Glutamatergic neuron (in vitro differentiated cells): ENCODE data around the gene CRTAP. TPM values are rescaled to one million over a fixed set of nuclear protein-coding genes. Genes with fewer than 3 reads are reported as not detected.

ENCODE experiments used
- DNase-seq: peaks from one replicate; pipeline ENCODE4 v3.0.0; 2022
- H3K27ac Mint-ChIP-seq: one replicate; pipeline ENCODE4 v1.8.0; 2020; ENCODE audit warnings: mild to moderate bottlenecking, mixed read lengths, inconsistent platforms; ENCODE audit not compliant: unreplicated experiment
- H3K27me3 Mint-ChIP-seq: one replicate; pipeline ENCODE4 v1.8.0; 2020; ENCODE audit warnings: mild to moderate bottlenecking, moderate library complexity, mixed read lengths, inconsistent platforms; ENCODE audit not compliant: unreplicated experiment
- H3K36me3 Mint-ChIP-seq: one replicate; pipeline ENCODE4 v1.8.0; 2020; ENCODE audit warnings: mild to moderate bottlenecking, mixed read lengths, inconsistent platforms; ENCODE audit not compliant: unreplicated experiment
- H3K4me1 Mint-ChIP-seq: one replicate; pipeline ENCODE4 v1.8.0; 2020; ENCODE audit warnings: mild to moderate bottlenecking, low read depth, mixed read lengths, inconsistent platforms; ENCODE audit not compliant: unreplicated experiment
- H3K4me3 Mint-ChIP-seq: one replicate; pipeline ENCODE4 v1.8.0; 2020; ENCODE audit warnings: mild to moderate bottlenecking, mixed read lengths, inconsistent platforms; ENCODE audit not compliant: unreplicated experiment
- H3K9me3 Mint-ChIP-seq: one replicate; pipeline ENCODE4 v1.8.0; 2020; ENCODE audit warnings: mild to moderate bottlenecking, moderate library complexity, mixed read lengths, inconsistent platforms; ENCODE audit not compliant: unreplicated experiment
- total RNA-seq: library from RNA; stranded (reverse); fragmentation: NEBNext Ultra II Directional; extraction: Animal tissue kit (Norgen Biotek cat#: 25700); gene quantifications from one replicate; pipeline ENCODE4 v1.2.1, GENCODE V29; 2021; ENCODE audit not compliant: unreplicated experiment
- TF ChIP-seq, protein P1 (sequence below): fragments of 200-600 bp; sonication (generic); IDR thresholded peaks from one replicate; pipeline ENCODE4 v1.5.0; 2021; ENCODE audit not compliant: partially characterized antibody, unreplicated experiment

Gene CRTAP
- total RNA-seq, 1 donor from 2014 or later, result 43.2 TPM

DNA sequence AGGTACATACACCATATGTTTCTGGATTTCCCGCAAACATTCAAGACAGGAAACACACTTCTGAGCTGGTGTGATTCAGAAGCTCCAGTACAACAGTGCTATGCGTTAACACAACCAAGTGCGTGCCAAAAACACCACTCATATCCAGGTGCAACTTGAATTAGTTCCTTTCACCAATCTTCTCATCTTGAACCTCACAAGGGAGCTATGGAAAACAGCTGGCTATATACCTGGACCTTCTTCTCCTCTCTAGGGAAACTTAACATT, 73.5 kb downstream of the CRTAP start:
- Mint-ChIP-seq H3K36me3 (no peaks in the 10 kb centered on the region), H3K9me3 (peaks cover 1% of the 10 kb centered on the region), H3K27me3 (no peaks in the 10 kb centered on the region), H3K4me1 (no peaks in the 10 kb centered on the region), H3K27ac (no peak overlapping the region), H3K4me3 (no peak overlapping the region)
- TF ChIP-seq, protein P1, sequence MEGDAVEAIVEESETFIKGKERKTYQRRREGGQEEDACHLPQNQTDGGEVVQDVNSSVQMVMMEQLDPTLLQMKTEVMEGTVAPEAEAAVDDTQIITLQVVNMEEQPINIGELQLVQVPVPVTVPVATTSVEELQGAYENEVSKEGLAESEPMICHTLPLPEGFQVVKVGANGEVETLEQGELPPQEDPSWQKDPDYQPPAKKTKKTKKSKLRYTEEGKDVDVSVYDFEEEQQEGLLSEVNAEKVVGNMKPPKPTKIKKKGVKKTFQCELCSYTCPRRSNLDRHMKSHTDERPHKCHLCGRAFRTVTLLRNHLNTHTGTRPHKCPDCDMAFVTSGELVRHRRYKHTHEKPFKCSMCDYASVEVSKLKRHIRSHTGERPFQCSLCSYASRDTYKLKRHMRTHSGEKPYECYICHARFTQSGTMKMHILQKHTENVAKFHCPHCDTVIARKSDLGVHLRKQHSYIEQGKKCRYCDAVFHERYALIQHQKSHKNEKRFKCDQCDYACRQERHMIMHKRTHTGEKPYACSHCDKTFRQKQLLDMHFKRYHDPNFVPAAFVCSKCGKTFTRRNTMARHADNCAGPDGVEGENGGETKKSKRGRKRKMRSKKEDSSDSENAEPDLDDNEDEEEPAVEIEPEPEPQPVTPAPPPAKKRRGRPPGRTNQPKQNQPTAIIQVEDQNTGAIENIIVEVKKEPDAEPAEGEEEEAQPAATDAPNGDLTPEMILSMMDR, result no peak
- no peak for DNase-seq

DNA sequence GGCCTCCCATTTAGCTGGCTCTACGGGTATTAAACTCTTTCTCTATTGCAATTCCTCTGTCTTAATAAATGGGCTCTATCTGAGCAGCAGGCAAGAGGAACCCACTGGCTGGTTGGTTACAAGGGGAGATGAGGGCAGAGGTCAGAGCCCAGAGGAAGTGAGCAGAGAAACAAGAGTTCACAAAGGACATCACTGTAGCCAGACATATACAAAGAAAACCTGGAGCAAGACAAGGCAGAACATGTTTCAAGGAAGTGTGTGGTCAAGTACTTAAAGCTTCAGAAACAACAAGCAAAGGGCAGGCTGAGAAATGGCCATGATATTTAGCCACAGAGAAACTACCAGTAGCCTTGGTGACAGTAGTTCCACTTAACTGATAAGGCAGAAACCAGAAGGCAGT, 80.5 kb downstream of the CRTAP start:
- H3K4me1 Mint-ChIP-seq, result no peaks in the 10 kb centered on the region
- no peaks in the 10 kb centered on the region for H3K27me3 Mint-ChIP-seq
- DNase-seq, result no peak
- no peaks in the 10 kb centered on the region for H3K9me3 Mint-ChIP-seq
- H3K4me3 Mint-ChIP-seq, result no peak overlapping the region
- H3K36me3 Mint-ChIP-seq, result no peaks in the 10 kb centered on the region
- TF ChIP-seq, protein P1, result no peak
- no peak overlapping the region for H3K27ac Mint-ChIP-seq

DNA sequence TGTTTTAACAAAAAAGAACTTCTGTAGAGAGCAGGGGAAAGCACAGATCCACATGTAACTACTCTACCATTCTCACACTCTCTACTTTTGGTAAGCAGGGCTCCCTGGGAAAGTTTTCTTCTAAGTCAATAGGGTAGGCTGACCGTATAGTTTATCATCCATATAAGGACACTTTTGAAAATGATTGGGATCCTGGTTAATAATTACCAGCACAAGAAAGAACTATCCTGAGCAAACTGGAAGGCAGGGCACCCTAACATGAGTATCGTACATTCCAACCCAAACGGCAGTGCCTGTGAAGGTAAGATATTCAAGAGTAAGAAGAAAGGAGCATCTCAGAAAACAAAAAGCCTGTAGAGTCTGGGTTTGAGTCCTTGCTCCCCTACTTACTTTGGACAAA, 82.7 kb downstream of the CRTAP start:
- TF ChIP-seq, protein P1, result no peak
- Mint-ChIP-seq H3K4me3 (no peak overlapping the region), H3K9me3 (no peaks in the 10 kb centered on the region), H3K27me3 (no peaks in the 10 kb centered on the region), H3K27ac (no peak overlapping the region), H3K4me1 (no peaks in the 10 kb centered on the region), H3K36me3 (no peaks in the 10 kb centered on the region)
- DNase-seq, result no peak

Other genes with a start within 250 kb of the CRTAP start
- not detected for gene CCR4, start 162.4 kb upstream of the CRTAP start, total RNA-seq
- gene GLB1, start 16.9 kb upstream of the CRTAP start, total RNA-seq, result 33.0 TPM
- 7.7 TPM for gene TMPPE, start 16.9 kb upstream of the CRTAP start, total RNA-seq
- gene SUSD5, start 104.8 kb downstream of the CRTAP start, total RNA-seq, result 2.0 TPM
- gene FBXL2, start 163.4 kb downstream of the CRTAP start, total RNA-seq, result 21.4 TPM